Fibroblast of villous mesenchyme (primary cell): Measurements from ENCODE around the gene SLC1A1. TPM values are rescaled to one million over a fixed set of nuclear protein-coding genes. Genes with fewer than 3 reads are reported as not detected.
"Not testable (repeated sequence)": the region's sequence is repeated elsewhere in the genome, so short reads cannot be mapped to it uniquely, and the experiment has no call there.

Experiments used
- DNase-seq: peaks from one replicate; pipeline ENCODE4 v3.0.0-alpha.2; 2010; ENCODE audit warnings: low read depth
- H3K4me3 ChIP-seq: 2 replicates; pipeline ENCODE4 v1.5.1; 2011; ENCODE audit warnings: low read depth, mild to moderate bottlenecking, low read length
- CTCF ChIP-seq: IDR thresholded peaks from 2 replicates; pipeline ENCODE4 v1.5.1; 2012; ENCODE audit warnings: low read depth, mild to moderate bottlenecking, low read length; ENCODE audit not compliant: insufficient read depth
- total RNA-seq: library from RNA; depleted of rRNA; stranded (reverse); fragments of >200 nt; gene quantifications from 2 replicates; pipeline ENCODE4 v1.2.3, GENCODE V29; 2012

The SLC1A1 gene
- total RNA-seq, 1 donor: 34.1 TPM

DNA sequence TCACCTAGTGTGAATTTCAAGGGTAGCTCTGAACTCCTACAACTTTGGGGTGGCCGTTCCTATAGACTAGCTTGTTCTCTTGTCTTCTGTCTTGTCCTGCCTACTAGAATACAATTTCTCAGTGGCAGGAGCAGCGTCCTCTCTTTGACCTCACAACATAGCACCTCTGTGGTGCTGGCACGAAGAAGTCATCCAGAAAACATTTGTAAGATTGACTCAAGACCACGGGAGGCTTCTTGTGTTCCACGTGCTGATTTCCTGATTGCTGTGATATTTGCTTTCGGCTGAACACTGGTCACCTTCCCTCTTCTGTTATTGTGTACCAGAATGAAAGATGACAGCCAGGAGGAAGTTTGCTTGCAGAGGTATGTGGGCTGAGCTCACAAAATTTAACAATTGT, 27.0 kb downstream of the SLC1A1 start:
- H3K4me3 ChIP-seq: no peak overlapping the region
- DNase-seq: no peak
- TF ChIP-seq CTCF: no peak

DNA sequence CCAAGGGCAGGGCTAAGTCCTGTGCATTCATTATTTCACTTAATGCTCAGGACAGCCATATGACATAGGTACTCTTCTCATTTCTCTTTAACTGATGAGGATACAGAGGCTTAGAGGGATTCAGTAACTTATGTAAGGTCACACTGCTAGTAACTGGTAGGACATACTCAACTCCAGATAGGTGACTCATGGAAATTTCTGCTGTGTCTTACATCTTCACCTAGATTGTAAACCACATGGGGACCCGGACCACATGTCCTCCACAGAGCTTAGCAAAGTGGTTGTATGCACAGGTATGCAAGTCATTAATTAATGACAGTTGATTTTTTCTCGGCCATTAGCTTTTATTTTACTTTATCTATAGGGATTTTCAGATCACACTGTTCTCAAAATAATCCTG, 29.3 kb downstream of the SLC1A1 start:
- TF ChIP-seq CTCF: no peak
- DNase-seq: no peak
- H3K4me3 ChIP-seq: no peak overlapping the region

GRCh38 chr9:4520055-4520454, 29.8 kb downstream of the SLC1A1 start:
- no peak for TF ChIP-seq CTCF
- no peak overlapping the region for H3K4me3 ChIP-seq
- no peak for DNase-seq

DNA sequence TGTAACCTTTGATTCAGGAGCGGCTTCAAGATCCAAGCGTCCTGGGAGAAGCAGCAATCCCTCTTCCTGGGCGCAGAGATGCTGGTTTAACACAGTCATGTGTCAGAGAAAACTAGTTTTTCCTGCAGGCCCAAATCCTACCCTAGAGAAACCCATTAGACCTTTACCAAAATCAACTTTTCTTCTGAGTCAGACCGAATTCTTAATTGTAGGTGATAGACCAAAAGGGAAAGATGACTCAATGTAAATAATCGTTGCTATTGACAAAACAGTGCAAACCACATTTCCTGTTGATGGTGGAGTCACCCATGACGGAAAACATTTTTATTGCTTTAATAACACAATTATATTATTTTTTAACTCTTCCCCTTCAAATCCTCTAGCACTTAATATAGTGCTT, 40.1 kb downstream of the SLC1A1 start:
- no peak overlapping the region for H3K4me3 ChIP-seq
- TF ChIP-seq CTCF: no peak
- DNase-seq: peak; percentile 66

DNA sequence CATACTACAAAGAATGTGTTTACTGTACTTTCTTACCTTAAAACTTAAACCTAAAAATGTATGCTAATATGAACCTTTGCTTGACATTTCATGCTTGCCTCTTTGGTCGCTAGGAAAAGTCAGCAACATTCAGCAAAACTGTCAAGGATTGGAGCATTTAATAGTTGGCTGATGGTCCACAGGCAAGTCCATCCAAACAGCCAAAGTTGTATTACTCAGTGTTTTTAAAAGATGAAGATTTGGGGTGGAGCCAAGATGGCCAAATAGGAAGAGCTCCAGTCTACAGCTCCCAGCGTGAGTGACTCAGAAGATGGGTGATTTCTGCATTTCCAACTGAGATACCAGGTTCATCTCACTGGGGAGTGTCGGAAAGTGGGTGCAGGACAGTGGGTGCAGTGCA, 40.6 kb downstream of the SLC1A1 start:
- not testable (repeated sequence) for H3K4me3 ChIP-seq
- DNase-seq: peak; percentile 58

DNA sequence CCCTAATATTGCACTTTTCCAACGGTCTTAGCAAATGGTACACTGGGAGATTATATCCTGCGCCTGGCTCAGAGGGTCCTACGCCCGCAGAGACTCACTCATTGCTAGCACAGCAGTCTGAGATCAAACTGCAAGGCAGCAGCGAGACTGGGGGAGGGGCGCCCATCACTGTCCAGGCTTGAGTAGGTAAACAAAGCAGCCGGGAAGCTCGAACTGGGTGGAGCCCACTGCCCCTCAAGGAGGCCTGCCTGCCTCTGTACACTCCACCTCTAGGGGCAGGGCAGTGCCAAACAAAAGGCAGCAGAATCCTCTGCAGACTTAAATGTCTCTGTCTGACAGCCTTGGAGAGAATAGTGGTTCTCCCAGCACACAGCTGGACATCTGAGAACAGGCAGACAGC, 41.1 kb downstream of the SLC1A1 start:
- not testable (repeated sequence) for H3K4me3 ChIP-seq, DNase-seq

- DNase-seq, H3K4me3 ChIP-seq: not testable (repeated sequence)
These were observed 43.6 kb downstream of the SLC1A1 start for GRCh38 chr9:4533881-4534280.

- not testable (repeated sequence) for H3K4me3 ChIP-seq, DNase-seq
These were observed 45.9 kb downstream of the SLC1A1 start for GRCh38 chr9:4536196-4536595.

- DNase-seq: no peak
- no peak overlapping the region for H3K4me3 ChIP-seq
- no peak for TF ChIP-seq CTCF
These were observed 47.3 kb downstream of the SLC1A1 start for GRCh38 chr9:4537581-4537980.
